Cortex of kidney (tissue), 1 donor: ENCODE data around the gene ABHD10.

Source experiments
- DNase-seq: peaks from one replicate; lab custom pipeline; 2025; lab: John Stamatoyannopoulos, UW

The ABHD10 gene

GRCh38 chr3:111978583-111979433, at the start of gene ABHD10:
ABHD10 (plus strand) TSS chr3:111979026; CDS start chr3:111979062, 36 bp downstream.
- no peak for DNase-seq

- DNase-seq, result no peak
Measured at GRCh38 chr3:111929484-111929883, 49.3 kb upstream of the ABHD10 start.

GRCh38 chr3:111932946-111933345, 45.9 kb upstream of the ABHD10 start:
- DNase-seq, result no peak

- DNase-seq, result no peak
Measured at GRCh38 chr3:111936191-111936841, 42.5 kb upstream of the ABHD10 start.

GRCh38 chr3:111936967-111937366, 41.9 kb upstream of the ABHD10 start:
- no peak for DNase-seq

GRCh38 chr3:111937871-111938270, 41.0 kb upstream of the ABHD10 start:
- no peak for DNase-seq

GRCh38 chr3:111939873-111940272, 39.0 kb upstream of the ABHD10 start:
- DNase-seq, result no peak

GRCh38 chr3:111943533-111943932, 35.3 kb upstream of the ABHD10 start:
- DNase-seq, result no peak

GRCh38 chr3:111944372-111944771, 34.5 kb upstream of the ABHD10 start:
- DNase-seq, result no peak

- no peak for DNase-seq
Measured at GRCh38 chr3:111947231-111947630, 31.6 kb upstream of the ABHD10 start.

- no peak for DNase-seq
Measured at GRCh38 chr3:111948786-111949185, 30.0 kb upstream of the ABHD10 start.

GRCh38 chr3:111949712-111950111, 29.1 kb upstream of the ABHD10 start:
- DNase-seq, result no peak

GRCh38 chr3:111951032-111951431, 27.8 kb upstream of the ABHD10 start:
- no peak for DNase-seq

- no peak for DNase-seq
Measured at GRCh38 chr3:111952086-111952485, 26.7 kb upstream of the ABHD10 start.

- no peak for DNase-seq
Measured at GRCh38 chr3:111952866-111953450, 25.9 kb upstream of the ABHD10 start.

GRCh38 chr3:111954228-111954990, 24.4 kb upstream of the ABHD10 start:
- no peak for DNase-seq

GRCh38 chr3:111955876-111956275, 22.9 kb upstream of the ABHD10 start:
- no peak for DNase-seq

- DNase-seq, result no peak
Measured at GRCh38 chr3:111956449-111956848, 22.4 kb upstream of the ABHD10 start.

- DNase-seq, result no peak
Measured at GRCh38 chr3:111956995-111957734, 21.7 kb upstream of the ABHD10 start.

- DNase-seq, result no peak
Measured at GRCh38 chr3:111961461-111962164, 17.2 kb upstream of the ABHD10 start.

GRCh38 chr3:111963424-111963823, 15.4 kb upstream of the ABHD10 start:
- no peak for DNase-seq
